Stimulated activated CD8-positive, alpha-beta memory T cell treated with anti-CD3 and anti-CD28 coated beads, Interleukin-15, amount 100 ng/mL, for 1 hour (primary cell): ENCODE data around the gene SLIT3.
"Not testable (repeated sequence)": the region's sequence is repeated elsewhere in the genome, so short reads cannot be mapped to it uniquely, and the experiment has no call there.

Source experiments
- DNase-seq: peaks from one replicate; pipeline ENCODE4 v3.0.0-alpha.2; 2020; ENCODE audit warnings: low read depth

The SLIT3 gene

GRCh38 chr5:169142264-169142970 is 158.5 kb downstream of the SLIT3 start:
- no peak for DNase-seq

- not testable (repeated sequence) for DNase-seq
These were observed 160.7 kb downstream of the SLIT3 start for GRCh38 chr5:169140215-169140614.

GRCh38 chr5:169139480-169140050 is 161.4 kb downstream of the SLIT3 start:
- no peak for DNase-seq

- DNase-seq, result no peak
These were observed 167.4 kb downstream of the SLIT3 start for GRCh38 chr5:169133531-169133930.

GRCh38 chr5:169132302-169132660 is 168.7 kb downstream of the SLIT3 start:
- no peak for DNase-seq

- no peak for DNase-seq
These were observed 169.2 kb downstream of the SLIT3 start for GRCh38 chr5:169131616-169132301.

- DNase-seq, result no peak
These were observed 172.3 kb downstream of the SLIT3 start for GRCh38 chr5:169128679-169129078.

- DNase-seq, result no peak
These were observed 173.5 kb downstream of the SLIT3 start for GRCh38 chr5:169127431-169127830.

GRCh38 chr5:169126481-169127021 is 174.4 kb downstream of the SLIT3 start:
- DNase-seq, result no peak

GRCh38 chr5:169125571-169125970 is 175.4 kb downstream of the SLIT3 start:
- DNase-seq, result no peak

GRCh38 chr5:169122951-169123350 is 178.0 kb downstream of the SLIT3 start:
- no peak for DNase-seq

GRCh38 chr5:169121630-169122420 is 179.1 kb downstream of the SLIT3 start:
- no peak for DNase-seq

GRCh38 chr5:169119288-169120048 is 181.5 kb downstream of the SLIT3 start:
- DNase-seq, result no peak

- DNase-seq, result no peak
These were observed 183.9 kb downstream of the SLIT3 start for GRCh38 chr5:169116961-169117461.

- no peak for DNase-seq
These were observed 185.3 kb downstream of the SLIT3 start for GRCh38 chr5:169115461-169116124.

GRCh38 chr5:169114466-169115065 is 186.4 kb downstream of the SLIT3 start:
- no peak for DNase-seq

- no peak for DNase-seq
These were observed 188.9 kb downstream of the SLIT3 start for GRCh38 chr5:169112016-169112415.

- DNase-seq, result no peak
These were observed 193.8 kb downstream of the SLIT3 start for GRCh38 chr5:169106911-169107706.

GRCh38 chr5:169105582-169105981 is 195.4 kb downstream of the SLIT3 start:
- not testable (repeated sequence) for DNase-seq
